Osteoblast (primary cell): ENCODE results near the gene ADH1A. TPM values are rescaled to one million over a fixed set of nuclear protein-coding genes. Genes with fewer than 3 reads are reported as not detected.

Source experiments
- DNase-seq: peaks from one replicate; pipeline ENCODE4 v3.0.0; 2011; ENCODE audit warnings: low spot score, mixed read lengths; ENCODE audit not compliant: insufficient read length; ENCODE audit errors: missing footprints
- H2AFZ ChIP-seq: 2 replicates; pipeline ENCODE4 v1.6.0; 2011; ENCODE audit warnings: mild to moderate bottlenecking, low read length
- H3K27ac ChIP-seq: 2 replicates; pipeline ENCODE4 v1.5.1; 2011; ENCODE audit warnings: mild to moderate bottlenecking, low read depth, low read length, moderate library complexity
- H3K27me3 ChIP-seq: 2 replicates; pipeline ENCODE4 v1.6.0; 2012; ENCODE audit warnings: mild to moderate bottlenecking, control low read depth, inconsistent platforms, low read length, moderate library complexity; ENCODE audit not compliant: insufficient read depth
- H3K36me3 ChIP-seq: 2 replicates; pipeline ENCODE4 v1.5.1; 2011; ENCODE audit warnings: mild to moderate bottlenecking, low read length, control low read depth, moderate library complexity; ENCODE audit not compliant: insufficient read depth
- H3K4me1 ChIP-seq: 2 replicates; pipeline ENCODE4 v1.5.1; 2011; ENCODE audit warnings: mild to moderate bottlenecking, low read length, control low read depth, moderate library complexity; ENCODE audit not compliant: insufficient read depth
- H3K4me2 ChIP-seq: 2 replicates; pipeline ENCODE4 v1.6.0; 2011; ENCODE audit warnings: mild to moderate bottlenecking, low read length; ENCODE audit not compliant: insufficient read depth
- H3K4me3 ChIP-seq: fragments of 200-600 bp; sonication (generic); 3 replicates; pipeline ENCODE4 v1.5.1; 2012; ENCODE audit warnings: mild to moderate bottlenecking, low read length, inconsistent platforms; ENCODE audit not compliant: insufficient read depth
- H3K79me2 ChIP-seq: 2 replicates; pipeline ENCODE4 v1.6.0; 2012; ENCODE audit warnings: mild to moderate bottlenecking, low read length, control low read depth, inconsistent platforms; ENCODE audit not compliant: insufficient read depth
- H3K9me3 ChIP-seq: 2 replicates; pipeline ENCODE4 v1.5.1; 2011; ENCODE audit warnings: low read depth, low read length, control low read depth
- H4K20me1 ChIP-seq: 2 replicates; pipeline ENCODE4 v1.6.0; 2012; ENCODE audit warnings: mild to moderate bottlenecking, low read length, control low read depth; ENCODE audit not compliant: insufficient read depth
- CTCF ChIP-seq: IDR thresholded peaks from 2 replicates; pipeline ENCODE4 v1.5.1; 2011; ENCODE audit warnings: mild to moderate bottlenecking, low read depth, low read length, moderate library complexity; ENCODE audit errors: extremely low read depth
- total RNA-seq: library from RNA; depleted of rRNA; stranded (reverse); fragments of >200 nt; gene quantifications from 2 replicates; pipeline ENCODE4 v1.2.3, GENCODE V29; 2012

ADH1A gene
- total RNA-seq, 1 donor = not detected

- no peak overlapping the region for H3K4me3 ChIP-seq
- no peaks in the 10 kb centered on the region for H3K27me3 ChIP-seq
- no peak overlapping the region for H3K27ac ChIP-seq
- H3K4me2 ChIP-seq = no peak overlapping the region
- H3K9me3 ChIP-seq = no peaks in the 10 kb centered on the region
- no peak overlapping the region for H2AFZ ChIP-seq
- TF ChIP-seq CTCF = no peak
- no peaks in the 10 kb centered on the region for H3K79me2 ChIP-seq
- no peaks in the 10 kb centered on the region for H3K4me1 ChIP-seq
- H3K36me3 ChIP-seq = no peaks in the 10 kb centered on the region
- peak; percentile 73 for DNase-seq
- H4K20me1 ChIP-seq = no peaks in the 10 kb centered on the region
Measured at GRCh38 chr4:99301376-99302164, 10.8 kb upstream of the ADH1A start.

DNA sequence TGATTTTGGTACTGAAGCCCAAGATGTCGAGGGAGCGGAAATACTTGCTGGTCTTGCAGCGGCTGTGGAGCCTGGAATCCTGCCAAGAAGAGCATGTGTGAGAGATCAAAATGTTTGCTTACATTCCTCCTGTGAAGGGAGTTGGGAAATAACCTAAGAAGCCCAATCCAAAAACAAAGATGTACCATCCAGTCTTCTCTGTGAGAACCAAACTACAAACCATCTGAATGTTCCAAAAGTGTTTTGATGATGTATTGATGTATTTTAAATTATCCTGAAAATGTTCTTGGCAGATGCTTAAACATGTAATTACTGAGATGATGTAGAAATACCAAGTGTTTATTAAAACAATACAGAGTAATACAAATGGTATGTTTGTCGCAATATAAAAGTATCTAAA, 10.1 kb upstream of the ADH1A start:
- H3K9me3 ChIP-seq = no peaks in the 10 kb centered on the region
- H4K20me1 ChIP-seq = no peaks in the 10 kb centered on the region
- DNase-seq = peak; percentile 46
- no peak overlapping the region for H3K4me3 ChIP-seq
- no peak overlapping the region for H3K27ac ChIP-seq
- H3K79me2 ChIP-seq = no peaks in the 10 kb centered on the region
- H3K4me2 ChIP-seq = no peak overlapping the region
- TF ChIP-seq CTCF = no peak
- no peaks in the 10 kb centered on the region for H3K4me1 ChIP-seq
- no peaks in the 10 kb centered on the region for H3K27me3 ChIP-seq
- no peaks in the 10 kb centered on the region for H3K36me3 ChIP-seq
- no peak overlapping the region for H2AFZ ChIP-seq

DNA sequence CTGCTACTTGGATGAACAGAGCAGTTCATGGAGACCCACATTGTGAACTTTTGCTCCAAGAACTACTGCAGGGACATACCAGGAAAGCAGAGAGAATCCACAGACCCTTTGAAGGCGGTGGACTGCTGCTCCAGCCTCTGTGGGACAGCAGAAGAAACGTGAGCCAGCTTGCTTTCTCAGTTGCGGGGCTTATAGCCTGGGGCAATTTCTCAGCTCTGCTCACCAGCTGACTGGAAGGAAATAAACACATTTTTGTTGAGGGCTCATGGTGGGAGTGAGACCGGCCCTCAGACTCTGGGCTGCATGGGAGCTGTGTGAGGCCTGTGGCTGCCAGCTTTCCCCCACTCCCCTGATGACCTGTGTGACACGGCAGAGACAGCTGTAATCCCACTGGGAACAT, 2.6 kb upstream of the ADH1A start:
- no peak overlapping the region for H2AFZ ChIP-seq

More for the DNA sequence above, 2.6 kb upstream of the ADH1A start:
- Histone ChIP-seq H3K27me3 (no peaks in the 10 kb centered on the region), H3K36me3 (no peaks in the 10 kb centered on the region), H3K9me3 (no peaks in the 10 kb centered on the region), H3K79me2 (no peaks in the 10 kb centered on the region), H3K4me1 (no peaks in the 10 kb centered on the region), H3K27ac (no peak overlapping the region), H3K4me3 (no peak overlapping the region), H4K20me1 (no peaks in the 10 kb centered on the region), H3K4me2 (no peak overlapping the region)
- TF ChIP-seq CTCF = no peak
- DNase-seq = no peak
